K562 (cell line): ENCODE data around the gene NDUFB10. TPM values are rescaled to one million over a fixed set of nuclear protein-coding genes. Genes with fewer than 3 reads are reported as not detected.

Source experiments
- CBX2 ChIP-seq: fragments of 200-600 bp; sonication (generic); IDR thresholded peaks from one replicate; pipeline ENCODE4 v1.6.1; 2012; ENCODE audit warnings: mild to moderate bottlenecking, low read length, inconsistent platforms; ENCODE audit not compliant: insufficient read depth, poor library complexity, severe bottlenecking
- CBX3 ChIP-seq, 2 experiments: IDR thresholded peaks; 1 replicate in 1 of 2; 2 replicates in 1 of 2; pipeline ENCODE4 v1.6.1; 2012; ENCODE audit warnings: inconsistent platforms in 2 of 2, low read length in 2 of 2, borderline replicate concordance in 1 of 2, control low read depth in 1 of 2
- FOXP1 ChIP-seq: sonication (generic); formaldehyde crosslinking; IDR thresholded peaks from 2 replicates; pipeline ENCODE4 v1.8.0; 2022; ENCODE audit warnings: mild to moderate bottlenecking, missing genetic modification reagents
- HNRNPLL ChIP-seq: fragments of 200-400 bp; formaldehyde crosslinking; IDR thresholded peaks from 2 replicates; pipeline ENCODE4 v1.6.1; 2017; ENCODE audit warnings: low read length, low read depth, mild to moderate bottlenecking; ENCODE audit not compliant: poor library complexity, severe bottlenecking
- IFI16 ChIP-seq: fragments of 250-450 bp; sonication (Bioruptor Pico); IDR thresholded peaks from 2 replicates; pipeline ENCODE4 v2.1.2; 2022; ENCODE audit warnings: mild to moderate bottlenecking, inconsistent platforms
- L3MBTL2 ChIP-seq: fragments of 450-650 bp; IDR thresholded peaks from 2 replicates; pipeline ENCODE4 v1.6.1; 2016; ENCODE audit warnings: mild to moderate bottlenecking, moderate library complexity
- NRF1 ChIP-seq, 2 experiments: fragments of 450-650 bp; IDR thresholded peaks in 1 of 2; conservative IDR thresholded peaks in 1 of 2; 2 replicates each; pipeline ENCODE4 v1.6.1; 2014; ENCODE audit warnings: mild to moderate bottlenecking in 2 of 2
- POLR2B ChIP-seq: fragments of 450-650 bp; IDR thresholded peaks from 2 replicates; pipeline ENCODE4 v1.6.1; 2018; ENCODE audit warnings: low read depth; ENCODE audit not compliant: partially characterized antibody
- SOX6 ChIP-seq: fragments of 450-650 bp; IDR thresholded peaks from 2 replicates; pipeline ENCODE4 v1.6.1; 2014; ENCODE audit warnings: mild to moderate bottlenecking
- ZNF551 ChIP-seq: fragments of 250-450 bp; sonication (Bioruptor Pico); IDR thresholded peaks from 2 replicates; pipeline ENCODE4 v1.5.0; 2021; ENCODE audit warnings: mild to moderate bottlenecking, moderate library complexity
- ZNF695 ChIP-seq: fragments of 450-650 bp; formaldehyde crosslinking; IDR thresholded peaks from 2 replicates; pipeline ENCODE4 v1.4.0; 2020; ENCODE audit warnings: mild to moderate bottlenecking, moderate library complexity
- polyA plus RNA-seq, 8 experiments: library from polyadenylated mRNA; depleted of rRNA in 4 of 8; stranded (reverse) in 5 of 8; unstranded in 3 of 8; fragments of >200 nt; fragmentation: Nextera tagmentation in 2 of 8; fragmentation: Illumina TruSeq in 1 of 8; extraction: Ambion mirVana in 2 of 8; extraction: Trizol in 1 of 8; gene quantifications; 2 replicates each; pipeline versions ENCODE4 v1.2.1 to v1.2.3, GENCODE V29; 2011 to 2014; ENCODE audit warnings: inconsistent platforms in 1 of 8, missing spikeins in 1 of 8
- total RNA-seq, 7 experiments: library from RNA; depleted of rRNA in 6 of 7; stranded (reverse); fragments of >200 nt in 6 of 7; fragmentation: Illumina TruSeq in 2 of 7; extraction: Trizol in 2 of 7; gene quantifications; 2 replicates each; pipeline versions ENCODE4 v1.2.1 to v1.2.3, GENCODE V29; 2011 to 2021; ENCODE audit warnings: low replicate concordance in 1 of 7
- TF ChIP-seq, protein P1 (sequence below): sonication (generic); formaldehyde crosslinking; IDR thresholded peaks from 2 replicates; pipeline ENCODE4 v1.8.0; 2022; ENCODE audit warnings: missing genetic modification reagents, mild to moderate bottlenecking, moderate library complexity, borderline replicate concordance
- TF ChIP-seq, protein P2 (sequence below): fragments of 450-650 bp; formaldehyde crosslinking; IDR thresholded peaks from 2 replicates; pipeline ENCODE4 v1.4.0; 2020; ENCODE audit warnings: mild to moderate bottlenecking, moderate library complexity
- TF ChIP-seq, protein P3 (sequence below), 2 experiments: fragments of 450-650 bp in 1 of 2; sonication (generic) in 1 of 2; formaldehyde crosslinking in 1 of 2; IDR thresholded peaks; 2 replicates each; pipeline versions ENCODE4 v1.7.1 to v1.9.0; 2016 to 2022; ENCODE audit warnings: inconsistent platforms in 1 of 2, mild to moderate bottlenecking in 1 of 2, missing genetic modification reagents in 1 of 2

NDUFB10 gene
- total and polyA plus RNA-seq, 9 of the 15 experiments (the other 6 are each of a cell fraction or from before 2014, with no cell fraction given): 69.3 to 527 (median 161) TPM

DNA sequence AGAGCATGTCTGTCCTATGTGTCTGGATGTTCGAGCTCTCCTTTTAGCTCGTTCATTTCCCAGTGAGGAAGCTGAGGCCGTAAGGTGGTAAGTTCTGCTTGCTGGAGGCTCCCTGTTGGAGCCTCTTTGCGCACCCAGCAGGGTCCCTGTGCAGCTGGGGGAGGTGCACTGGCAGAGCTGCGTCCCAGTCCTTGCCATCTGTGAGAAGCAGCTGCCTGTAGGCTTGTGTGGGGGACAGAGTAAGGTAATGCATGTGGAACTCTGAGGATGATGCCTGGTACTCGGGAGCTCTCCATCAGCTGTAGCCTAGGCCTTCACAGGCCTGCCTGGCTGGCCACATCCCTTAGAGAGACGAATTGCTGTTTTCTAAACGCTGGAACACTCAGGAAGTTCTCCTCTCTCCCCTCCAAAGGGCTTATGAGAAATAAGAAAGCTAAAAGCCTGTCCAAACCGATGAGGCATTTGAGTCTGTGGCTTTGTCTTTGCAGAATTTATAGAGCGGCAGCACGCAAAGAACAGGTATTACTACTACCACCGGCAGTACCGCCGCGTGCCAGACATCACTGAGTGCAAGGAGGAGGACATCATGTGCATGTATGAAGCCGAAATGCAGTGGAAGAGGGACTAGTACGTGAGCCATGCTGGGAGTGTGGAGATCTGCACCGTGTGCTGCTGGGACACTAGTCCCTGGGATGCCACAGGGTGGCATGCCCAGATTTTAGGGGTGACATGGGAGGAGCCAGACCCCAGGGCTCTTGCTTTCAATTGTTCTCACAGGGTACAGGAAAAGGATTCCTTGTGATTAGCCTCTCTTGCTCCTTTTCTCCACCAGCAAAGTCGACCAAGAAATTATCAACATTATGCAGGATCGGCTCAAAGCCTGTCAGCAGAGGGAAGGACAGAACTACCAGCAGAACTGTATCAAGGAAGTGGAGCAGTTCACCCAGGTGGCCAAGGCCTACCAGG lies 1.6 kb downstream of the NDUFB10 start (continued):
- TF ChIP-seq, protein P1, sequence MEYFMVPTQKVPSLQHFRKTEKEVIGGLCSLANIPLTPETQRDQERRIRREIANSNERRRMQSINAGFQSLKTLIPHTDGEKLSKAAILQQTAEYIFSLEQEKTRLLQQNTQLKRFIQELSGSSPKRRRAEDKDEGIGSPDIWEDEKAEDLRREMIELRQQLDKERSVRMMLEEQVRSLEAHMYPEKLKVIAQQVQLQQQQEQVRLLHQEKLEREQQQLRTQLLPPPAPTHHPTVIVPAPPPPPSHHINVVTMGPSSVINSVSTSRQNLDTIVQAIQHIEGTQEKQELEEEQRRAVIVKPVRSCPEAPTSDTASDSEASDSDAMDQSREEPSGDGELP (CRISPR knock-in tag): peak; percentile 70
- TF ChIP-seq, protein P2, sequence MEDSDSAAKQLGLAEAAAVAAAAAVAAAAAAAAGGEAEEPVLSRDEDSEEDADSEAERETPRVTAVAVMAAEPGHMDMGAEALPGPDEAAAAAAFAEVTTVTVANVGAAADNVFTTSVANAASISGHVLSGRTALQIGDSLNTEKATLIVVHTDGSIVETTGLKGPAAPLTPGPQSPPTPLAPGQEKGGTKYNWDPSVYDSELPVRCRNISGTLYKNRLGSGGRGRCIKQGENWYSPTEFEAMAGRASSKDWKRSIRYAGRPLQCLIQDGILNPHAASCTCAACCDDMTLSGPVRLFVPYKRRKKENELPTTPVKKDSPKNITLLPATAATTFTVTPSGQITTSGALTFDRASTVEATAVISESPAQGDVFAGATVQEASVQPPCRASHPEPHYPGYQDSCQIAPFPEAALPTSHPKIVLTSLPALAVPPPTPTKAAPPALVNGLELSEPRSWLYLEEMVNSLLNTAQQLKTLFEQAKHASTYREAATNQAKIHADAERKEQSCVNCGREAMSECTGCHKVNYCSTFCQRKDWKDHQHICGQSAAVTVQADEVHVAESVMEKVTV (CRISPR knock-in tag): no peak
- TF ChIP-seq SOX6: 0 out of 2 replicates have a peak, but pooled peaks have one; percentile 26
- peak; percentile 58 for TF ChIP-seq L3MBTL2
- TF ChIP-seq IFI16 (CRISPR knock-in tag): no peak
- TF ChIP-seq NRF1 (conservative IDR thresholded peaks at IDR 0.05 in 1 of 2, IDR thresholded peaks at IDR 0.05 in 1 of 2): 0 out of 4 replicates have a peak, but pooled peaks of 1 of the 2 experiments have one; percentile 22
- TF ChIP-seq POLR2B: peak; percentile 92
- no peak for TF ChIP-seq CBX2
- peak; percentile 83; the same call in 1 of the 2 replicates for TF ChIP-seq ZNF551 (CRISPR knock-in tag)
- TF ChIP-seq FOXP1: peak; percentile 68; the same call in 1 of the 2 replicates
- peak in 1 of 2 experiments; percentile 0; a peak in 1 of 3 replicates for TF ChIP-seq CBX3 (IDR thresholded peaks at IDR 0.05; ENCODE audit: borderline replicate concordance in 1 of 2, low read length in 2 of 2)
- TF ChIP-seq HNRNPLL: peak; percentile 50
- 0 out of 2 replicates have a peak, but pooled peaks have one; percentile 52 for TF ChIP-seq ZNF695 (CRISPR knock-in tag)
- TF ChIP-seq, protein P3, sequence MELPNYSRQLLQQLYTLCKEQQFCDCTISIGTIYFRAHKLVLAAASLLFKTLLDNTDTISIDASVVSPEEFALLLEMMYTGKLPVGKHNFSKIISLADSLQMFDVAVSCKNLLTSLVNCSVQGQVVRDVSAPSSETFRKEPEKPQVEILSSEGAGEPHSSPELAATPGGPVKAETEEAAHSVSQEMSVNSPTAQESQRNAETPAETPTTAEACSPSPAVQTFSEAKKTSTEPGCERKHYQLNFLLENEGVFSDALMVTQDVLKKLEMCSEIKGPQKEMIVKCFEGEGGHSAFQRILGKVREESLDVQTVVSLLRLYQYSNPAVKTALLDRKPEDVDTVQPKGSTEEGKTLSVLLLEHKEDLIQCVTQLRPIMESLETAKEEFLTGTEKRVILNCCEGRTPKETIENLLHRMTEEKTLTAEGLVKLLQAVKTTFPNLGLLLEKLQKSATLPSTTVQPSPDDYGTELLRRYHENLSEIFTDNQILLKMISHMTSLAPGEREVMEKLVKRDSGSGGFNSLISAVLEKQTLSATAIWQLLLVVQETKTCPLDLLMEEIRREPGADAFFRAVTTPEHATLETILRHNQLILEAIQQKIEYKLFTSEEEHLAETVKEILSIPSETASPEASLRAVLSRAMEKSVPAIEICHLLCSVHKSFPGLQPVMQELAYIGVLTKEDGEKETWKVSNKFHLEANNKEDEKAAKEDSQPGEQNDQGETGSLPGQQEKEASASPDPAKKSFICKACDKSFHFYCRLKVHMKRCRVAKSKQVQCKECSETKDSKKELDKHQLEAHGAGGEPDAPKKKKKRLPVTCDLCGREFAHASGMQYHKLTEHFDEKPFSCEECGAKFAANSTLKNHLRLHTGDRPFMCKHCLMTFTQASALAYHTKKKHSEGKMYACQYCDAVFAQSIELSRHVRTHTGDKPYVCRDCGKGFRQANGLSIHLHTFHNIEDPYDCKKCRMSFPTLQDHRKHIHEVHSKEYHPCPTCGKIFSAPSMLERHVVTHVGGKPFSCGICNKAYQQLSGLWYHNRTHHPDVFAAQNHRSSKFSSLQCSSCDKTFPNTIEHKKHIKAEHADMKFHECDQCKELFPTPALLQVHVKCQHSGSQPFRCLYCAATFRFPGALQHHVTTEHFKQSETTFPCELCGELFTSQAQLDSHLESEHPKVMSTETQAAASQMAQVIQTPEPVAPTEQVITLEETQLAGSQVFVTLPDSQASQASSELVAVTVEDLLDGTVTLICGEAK (IDR thresholded peaks at IDR 0.05): 0 out of 2 replicates have a peak, but pooled peaks have one; percentile 6
- TF ChIP-seq, protein P3 (CRISPR knock-in tag; IDR thresholded peaks at IDR 0.05): no peak
